ENCODE data around the gene ART1.

The ART1 gene

DNA sequence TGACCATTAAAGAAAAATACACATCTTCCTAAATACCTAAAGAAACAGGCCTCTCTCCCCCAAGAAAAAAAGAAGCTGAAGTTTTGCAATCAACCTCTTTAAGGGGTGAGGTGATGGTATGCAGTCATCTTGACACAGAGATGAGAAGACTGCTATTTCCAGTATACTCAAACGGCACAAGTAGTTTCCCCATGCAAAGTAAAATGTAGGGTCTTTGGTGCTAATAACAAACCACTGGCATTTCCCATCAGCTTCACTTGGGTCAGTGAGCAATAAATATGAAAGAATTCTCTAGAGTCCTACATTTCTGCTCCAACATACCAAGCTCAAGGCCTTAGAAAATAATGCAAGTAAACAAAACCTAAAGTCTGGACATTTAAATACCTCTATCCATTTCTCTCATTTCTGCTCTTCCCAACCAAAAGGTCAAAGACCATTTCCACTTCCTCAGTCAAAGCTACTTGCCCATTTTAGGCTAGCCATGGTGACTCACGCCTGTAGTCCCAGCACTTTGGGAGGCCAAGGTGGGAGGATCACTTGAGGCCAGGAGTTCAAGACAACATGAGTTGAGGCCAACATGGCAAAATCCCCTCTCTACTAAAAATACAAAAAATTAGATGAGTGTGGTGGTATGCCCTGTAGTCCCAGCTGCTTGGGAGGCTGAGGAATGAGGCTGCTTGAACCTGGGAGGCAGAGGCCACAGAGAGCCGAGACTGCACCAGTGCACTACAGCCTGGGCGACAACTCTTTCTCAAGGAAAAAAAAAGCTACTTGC, 65.7 kb downstream of the ART1 start:
- Histone ChIP-seq H3F3A (ENCODE audit: control insufficient read depth, insufficient read depth) (peaks cover 3% of the 10 kb centered on the region; the same call in 1 of the 2 replicates), H3K4me2 (ENCODE audit: low read length) (no peak overlapping the region), H3K9me2 (replicated peaks; ENCODE audit: control insufficient read depth, low read length) (no peaks in the 10 kb centered on the region), H3K27me3 (ENCODE audit: control insufficient read depth, low read length) (no peaks in the 10 kb centered on the region), H3K36me3 (ENCODE audit: control insufficient read depth, low read length) (peaks cover 89% of the 10 kb centered on the region), H3K4me1 (ENCODE audit: control insufficient read depth, low read length) (no peaks in the 10 kb centered on the region), H3K27ac (ENCODE audit: low read depth, low read length) (no peak overlapping the region), H3K4me3 (ENCODE audit: low read length) (no peak overlapping the region), H3K9me3 (ENCODE audit: control insufficient read depth, insufficient read depth, low read length) (no peaks in the 10 kb centered on the region), H3K79me2 (ENCODE audit: control insufficient read depth, low read length) (0 out of 2 replicates have a peak, but pooled peaks cover 5% of the 10 kb centered on the region), H4K20me1 (ENCODE audit: control insufficient read depth, insufficient read depth, low read depth, low read length) (no peaks in the 10 kb centered on the region)
- TF ChIP-seq EZH2phosphoT487 (IDR thresholded peaks at IDR 0.05; ENCODE audit: borderline replicate concordance, low read length) (no peak), CTCF (IDR thresholded peaks at IDR 0.05; ENCODE audit: low read depth, low read length, poor library complexity, severe bottlenecking) (no peak)

DNA sequence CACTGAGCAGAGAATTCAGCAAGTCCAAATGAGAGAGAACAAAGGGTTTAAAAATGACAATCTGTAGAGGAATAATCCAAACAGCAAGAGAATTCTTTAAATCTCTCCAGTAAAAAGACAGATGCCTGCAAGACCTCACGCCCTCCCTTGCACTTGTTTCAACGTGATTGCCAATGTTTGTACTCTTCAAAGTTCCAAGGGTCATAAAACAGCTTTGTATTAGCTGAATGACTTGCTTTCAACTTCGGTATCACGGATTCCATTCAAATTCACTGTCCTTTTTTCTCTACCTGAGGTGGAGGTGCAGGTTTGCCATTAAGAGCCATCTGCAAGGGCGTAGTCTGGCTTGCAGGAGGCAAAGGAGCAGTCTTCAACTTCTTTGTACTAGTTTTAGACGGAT, 67.3 kb downstream of the ART1 start:
- H3K9me3 ChIP-seq (ENCODE audit: control insufficient read depth, insufficient read depth, low read length): no peaks in the 10 kb centered on the region
- no peak overlapping the region for H3K4me2 ChIP-seq (ENCODE audit: low read length)
- H3K79me2 ChIP-seq (ENCODE audit: control insufficient read depth, low read length): 0 out of 2 replicates have a peak, but pooled peaks cover 5% of the 10 kb centered on the region
- H4K20me1 ChIP-seq (ENCODE audit: control insufficient read depth, insufficient read depth, low read depth, low read length): no peaks in the 10 kb centered on the region
- H3K27me3 ChIP-seq (ENCODE audit: control insufficient read depth, low read length): no peaks in the 10 kb centered on the region
- H3K27ac ChIP-seq (ENCODE audit: low read depth, low read length): no peak overlapping the region
- peaks cover 3% of the 10 kb centered on the region; the same call in 1 of the 2 replicates for H3F3A ChIP-seq (ENCODE audit: control insufficient read depth, insufficient read depth)
- TF ChIP-seq CTCF (IDR thresholded peaks at IDR 0.05; ENCODE audit: low read depth, low read length, poor library complexity, severe bottlenecking) (no peak), EZH2phosphoT487 (IDR thresholded peaks at IDR 0.05; ENCODE audit: borderline replicate concordance, low read length) (no peak)
- no peak overlapping the region for H3K4me3 ChIP-seq (ENCODE audit: low read length)
- no peaks in the 10 kb centered on the region for H3K4me1 ChIP-seq (ENCODE audit: control insufficient read depth, low read length)
- peaks cover 90% of the 10 kb centered on the region for H3K36me3 ChIP-seq (ENCODE audit: control insufficient read depth, low read length)
- no peaks in the 10 kb centered on the region for H3K9me2 ChIP-seq (replicated peaks; ENCODE audit: control insufficient read depth, low read length)

All from DOHH2 (cell line).